MM.1S (cell line): Measurements from ENCODE around the gene RB1.

Source experiments
- CTCF ChIP-seq: fragments of 300-600 bp; sonication (generic); IDR thresholded peaks from 2 replicates; pipeline ENCODE4 v1.5.1; 2016; ENCODE audit warnings: antibody characterized with exemption, low read length, mixed read lengths
- EZH2 ChIP-seq: fragments of 300-600 bp; sonication (generic); optimal IDR thresholded peaks from 2 replicates; pipeline ENCODE3; 2017; ENCODE audit warnings: low read depth, mild to moderate bottlenecking, antibody characterized with exemption, low read length, mixed read lengths

GRCh38 chr13:48511621-48512230 lies 208.2 kb downstream of the RB1 start:
- TF ChIP-seq CTCF (no peak), EZH2 (no peak)
